Subcutaneous adipose tissue (tissue), 4 donors: ENCODE measurements around the gene PTS. TPM values are rescaled to one million over a fixed set of nuclear protein-coding genes. Genes with fewer than 3 reads are reported as not detected.

Source experiments
- total RNA-seq, 4 donors: library from RNA; depleted of rRNA; stranded (reverse); fragments of >200 nt; gene quantifications; one replicate each; pipeline ENCODE4 v1.1.0, GENCODE V29; 2016
- TF ChIP-seq, protein P1 (sequence below): fragments of 450-650 bp; IDR thresholded peaks from one replicate; pipeline ENCODE4 v1.5.1; 2016; ENCODE audit warnings: low read depth, mild to moderate bottlenecking, control low read depth, antibody characterized with exemption, moderate library complexity

PTS gene
- total RNA-seq, 4 donors from 2014 or later: 19.8 to 40.1 (median 25.6) TPM

DNA sequence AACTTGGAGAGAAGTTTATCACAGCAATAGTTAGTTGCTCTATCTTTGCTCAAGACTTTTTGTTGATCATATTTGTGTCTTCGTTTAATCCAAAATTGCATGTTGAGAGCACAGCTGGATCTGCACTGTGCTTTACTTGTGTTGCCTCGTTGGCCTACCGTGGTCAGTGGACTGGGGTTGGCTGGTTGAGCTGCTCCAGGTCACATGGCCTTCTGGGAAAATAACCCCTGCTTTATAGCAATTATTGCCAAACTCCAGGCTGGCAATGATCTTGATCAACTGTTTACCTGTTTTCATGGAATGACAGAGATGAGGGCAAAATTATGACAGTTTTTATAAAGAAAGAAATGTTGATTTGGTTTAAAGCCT, 40.2 kb downstream of the PTS start:
- TF ChIP-seq, protein P1, sequence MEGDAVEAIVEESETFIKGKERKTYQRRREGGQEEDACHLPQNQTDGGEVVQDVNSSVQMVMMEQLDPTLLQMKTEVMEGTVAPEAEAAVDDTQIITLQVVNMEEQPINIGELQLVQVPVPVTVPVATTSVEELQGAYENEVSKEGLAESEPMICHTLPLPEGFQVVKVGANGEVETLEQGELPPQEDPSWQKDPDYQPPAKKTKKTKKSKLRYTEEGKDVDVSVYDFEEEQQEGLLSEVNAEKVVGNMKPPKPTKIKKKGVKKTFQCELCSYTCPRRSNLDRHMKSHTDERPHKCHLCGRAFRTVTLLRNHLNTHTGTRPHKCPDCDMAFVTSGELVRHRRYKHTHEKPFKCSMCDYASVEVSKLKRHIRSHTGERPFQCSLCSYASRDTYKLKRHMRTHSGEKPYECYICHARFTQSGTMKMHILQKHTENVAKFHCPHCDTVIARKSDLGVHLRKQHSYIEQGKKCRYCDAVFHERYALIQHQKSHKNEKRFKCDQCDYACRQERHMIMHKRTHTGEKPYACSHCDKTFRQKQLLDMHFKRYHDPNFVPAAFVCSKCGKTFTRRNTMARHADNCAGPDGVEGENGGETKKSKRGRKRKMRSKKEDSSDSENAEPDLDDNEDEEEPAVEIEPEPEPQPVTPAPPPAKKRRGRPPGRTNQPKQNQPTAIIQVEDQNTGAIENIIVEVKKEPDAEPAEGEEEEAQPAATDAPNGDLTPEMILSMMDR: no peak

DNA sequence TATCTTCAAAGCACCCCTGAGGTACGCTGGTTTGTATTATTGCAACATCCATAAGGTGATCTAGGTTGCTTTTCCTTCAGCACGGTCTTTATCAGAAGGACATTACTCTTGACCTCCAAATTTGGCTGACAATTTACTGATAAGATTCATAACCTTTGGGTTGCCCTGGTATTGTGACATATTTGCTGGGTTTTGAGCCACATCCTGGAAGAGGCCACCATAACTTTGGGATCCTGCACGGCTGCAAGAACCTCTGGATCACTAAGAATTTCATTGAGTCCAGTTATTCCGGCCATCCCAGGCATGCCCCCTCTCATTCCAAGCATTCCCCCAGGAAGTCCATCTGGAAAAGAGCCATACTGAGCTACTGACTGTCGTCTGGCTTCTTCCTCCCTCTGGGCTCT, 41.0 kb downstream of the PTS start:
- TF ChIP-seq, protein P1: no peak

DNA sequence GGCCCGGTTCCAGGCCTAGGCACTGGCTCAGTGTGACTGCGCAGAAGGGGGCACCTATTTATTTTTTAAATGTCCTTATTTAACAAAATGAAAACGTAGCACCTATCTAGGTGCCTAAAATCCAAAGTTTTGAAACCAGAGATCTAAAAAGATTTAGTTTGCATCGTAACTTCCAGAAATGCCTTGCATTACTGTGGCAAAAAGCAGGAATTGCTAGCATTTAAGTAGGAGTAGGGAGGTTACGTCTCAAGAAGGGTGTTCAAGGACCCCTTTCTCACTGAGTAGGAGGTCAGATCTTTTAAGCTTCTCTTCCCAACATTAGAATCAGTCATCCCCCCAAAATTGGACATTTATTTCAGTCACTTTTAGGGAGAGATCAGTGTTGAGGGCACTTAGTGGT, 42.2 kb downstream of the PTS start:
- TF ChIP-seq, protein P1: no peak

DNA sequence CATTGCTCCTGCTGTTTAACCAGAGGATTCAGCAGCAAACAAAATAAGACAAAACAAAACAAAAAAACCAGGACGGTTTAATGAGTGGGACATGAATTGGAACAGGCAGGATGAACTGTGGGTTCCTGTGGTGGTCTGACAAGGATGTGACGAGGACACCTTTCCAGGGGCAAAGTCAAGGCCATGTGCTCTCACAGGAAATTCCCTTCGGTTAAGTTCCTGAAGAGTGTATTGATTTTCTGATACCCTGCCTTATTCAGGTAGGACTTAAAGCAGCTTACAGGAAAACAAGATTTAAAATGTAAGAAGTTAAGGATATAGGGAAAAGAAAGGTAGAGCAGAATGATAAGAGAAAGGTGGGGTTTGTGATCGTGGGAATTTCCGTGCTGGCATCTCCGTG, 42.9 kb downstream of the PTS start:
- TF ChIP-seq, protein P1: no peak

DNA sequence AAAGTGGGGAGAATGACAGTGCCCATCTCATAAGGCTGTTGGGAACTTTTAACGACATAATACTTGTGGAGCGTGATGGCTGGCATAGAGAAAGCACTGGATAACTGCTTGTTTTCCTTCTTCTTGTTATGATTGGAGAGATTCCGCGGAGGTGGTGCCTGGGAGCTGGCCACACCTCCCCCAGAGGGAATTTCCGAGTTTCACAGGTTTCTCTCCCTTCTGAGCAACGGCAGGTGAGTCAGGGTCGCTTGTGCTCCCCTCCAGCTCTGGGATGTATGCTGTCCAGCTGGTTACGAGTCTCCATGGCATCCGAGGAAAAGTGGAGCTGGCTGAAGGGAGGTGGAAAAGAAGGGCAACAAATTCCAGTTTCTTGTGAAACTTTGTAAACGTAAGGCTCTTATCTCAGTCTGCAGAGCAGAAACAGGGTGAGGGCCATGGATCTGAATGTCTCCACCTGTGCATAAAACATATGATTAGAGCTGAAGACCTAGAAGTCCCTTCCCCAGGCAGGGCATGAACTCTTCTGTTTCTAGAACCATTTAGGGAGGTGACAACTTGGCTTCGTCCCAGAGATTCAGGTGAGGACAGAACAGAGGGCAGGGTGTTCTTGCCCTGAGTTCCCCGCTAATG, 44.4 kb downstream of the PTS start:
- TF ChIP-seq, protein P1: no peak

DNA sequence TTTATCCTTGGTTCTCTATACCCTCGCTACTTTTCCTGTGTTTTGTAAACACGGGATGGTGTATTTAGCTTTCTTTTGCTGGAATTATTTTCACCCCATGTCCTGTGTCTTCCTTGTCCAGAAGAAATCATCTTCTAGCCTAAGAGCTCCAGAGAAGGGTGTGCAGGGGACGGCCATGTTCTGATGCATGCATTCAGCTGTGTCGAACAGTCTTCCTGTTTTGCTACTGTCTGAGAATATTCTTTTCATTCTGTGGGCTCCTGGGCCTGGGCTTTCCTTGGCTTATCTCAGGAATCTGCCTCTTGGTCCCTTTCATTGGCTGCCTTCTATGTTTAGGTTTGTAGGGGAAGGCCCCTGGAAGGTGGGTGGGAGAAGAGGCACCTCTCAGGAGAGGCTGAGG, 45.0 kb downstream of the PTS start:
- TF ChIP-seq, protein P1: no peak

DNA sequence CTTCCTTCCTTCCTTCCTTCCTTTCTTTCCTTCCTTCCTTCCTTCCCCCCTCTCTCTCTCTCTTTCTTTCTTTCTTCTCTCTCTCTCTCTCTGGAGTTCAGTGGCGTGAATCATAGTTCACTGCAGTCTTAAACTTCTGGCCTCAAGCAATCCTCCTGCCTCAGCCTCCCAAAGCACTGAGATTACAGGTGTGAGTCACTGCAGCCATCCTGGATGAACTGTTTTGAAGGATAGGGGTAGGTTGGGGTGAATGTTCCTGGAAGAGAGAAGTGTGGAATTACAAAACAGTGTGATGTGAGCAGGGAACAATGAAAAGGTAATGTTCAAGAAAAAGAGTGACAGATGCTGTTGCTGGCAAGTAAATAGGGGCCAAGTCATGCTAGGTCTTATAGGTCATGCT, 46.8 kb downstream of the PTS start:
- TF ChIP-seq, protein P1: no peak
